Hematopoietic multipotent progenitor cell treated with erythropoietin and hydrocortisone succinate and interleukin-3 and kit ligand, for 4 days (in vitro differentiated cells): ENCODE results near the gene CCL15.
"Not testable (repeated sequence)": the region's sequence is repeated elsewhere in the genome, so short reads cannot be mapped to it uniquely, and the experiment has no call there.

Experiments used
- DNase-seq: peaks from one replicate; pipeline ENCODE4 v3.0.0-alpha.2; 2015

The CCL15 gene

GRCh38 chr17:36001110-36001771, at the start of gene CCL15:
Gene CCL15 (minus strand): TSS chr17:36001553. CDS start chr17:36001492, 61 bp downstream.
- no peak for DNase-seq

- DNase-seq: no peak
Observed at GRCh38 chr17:36049643-36050042, 48.3 kb upstream of the CCL15 start.

- peak; percentile 93 for DNase-seq
Observed at GRCh38 chr17:36048066-36048465, 46.7 kb upstream of the CCL15 start.

- peak; percentile 80 for DNase-seq
Observed at GRCh38 chr17:36036235-36036634, 34.9 kb upstream of the CCL15 start.

- DNase-seq: peak; percentile 93
Observed at GRCh38 chr17:36034127-36034526, 32.8 kb upstream of the CCL15 start.

- DNase-seq: no peak
Observed at GRCh38 chr17:36030956-36031355, 29.6 kb upstream of the CCL15 start.

- DNase-seq: no peak
Observed at GRCh38 chr17:36027761-36028160, 26.4 kb upstream of the CCL15 start.

GRCh38 chr17:36024106-36024869, 22.9 kb upstream of the CCL15 start:
- no peak for DNase-seq

- no peak for DNase-seq
Observed at GRCh38 chr17:36019423-36019822, 18.1 kb upstream of the CCL15 start.

- peak; percentile 71 for DNase-seq
Observed at GRCh38 chr17:36017799-36018198, 16.4 kb upstream of the CCL15 start, which contains the start of gene CCL23. Gene CCL23 (minus strand): TSS chr17:36017972. CDS start chr17:36017897, 75 bp downstream.

GRCh38 chr17:36016555-36016954, 15.2 kb upstream of the CCL15 start:
- no peak for DNase-seq

- DNase-seq: not testable (repeated sequence)
Observed at GRCh38 chr17:36015895-36016294, 14.5 kb upstream of the CCL15 start.

- no peak for DNase-seq
Observed at GRCh38 chr17:36014946-36015345, 13.6 kb upstream of the CCL15 start.

- peak; percentile 91 for DNase-seq
Observed at GRCh38 chr17:36011201-36011600, 9.8 kb upstream of the CCL15 start.

GRCh38 chr17:36008998-36009665, 7.8 kb upstream of the CCL15 start:
- no peak for DNase-seq

- DNase-seq: peak; percentile 36
Observed at GRCh38 chr17:36004594-36005108, 3.3 kb upstream of the CCL15 start.

GRCh38 chr17:36002631-36003030, 1.3 kb upstream of the CCL15 start:
- DNase-seq: no peak

- DNase-seq: no peak
Observed at GRCh38 chr17:36001862-36002603, 680 bp upstream of the CCL15 start.

- no peak for DNase-seq
Observed at GRCh38 chr17:36000732-36001109, 632 bp downstream of the CCL15 start.

- no peak for DNase-seq
Observed at GRCh38 chr17:35998756-35999155, 2.6 kb downstream of the CCL15 start.

- no peak for DNase-seq
Observed at GRCh38 chr17:35998018-35998545, 3.3 kb downstream of the CCL15 start.

- not testable (repeated sequence) for DNase-seq
Observed at GRCh38 chr17:35995346-35995745, 6.0 kb downstream of the CCL15 start.

- DNase-seq: no peak
Observed at GRCh38 chr17:35991075-35991474, 10.3 kb downstream of the CCL15 start.
